ENCODE results near the gene TADA2B.

Gene TADA2B

GRCh38 chr4:7068883-7069282 is 25.7 kb downstream of the TADA2B start:
- H3K27ac ChIP-seq: no peak overlapping the region
- H3K36me3 ChIP-seq: peaks cover 18% of the 10 kb centered on the region
- peak overlapping the region; percentile 78 for H3K4me3 ChIP-seq (ENCODE audit: low read depth, low read length)
- peak; percentile 10 for DNase-seq
- TF ChIP-seq CTCF (IDR thresholded peaks at IDR 0.05; ENCODE audit: low read depth, low read length): no peak
- no peaks in the 10 kb centered on the region for H3K27me3 ChIP-seq (ENCODE audit: insufficient read depth, low read depth, severe bottlenecking)
- no peaks in the 10 kb centered on the region for H3K9me3 ChIP-seq (ENCODE audit: severe bottlenecking)

GRCh38 chr4:7070729-7071511 is 27.7 kb downstream of the TADA2B start:
- peak; percentile 90 for DNase-seq
- Histone ChIP-seq H3K27ac (no peak overlapping the region), H3K36me3 (peaks cover 7% of the 10 kb centered on the region), H3K27me3 (ENCODE audit: insufficient read depth, low read depth, severe bottlenecking) (no peaks in the 10 kb centered on the region), H3K4me3 (ENCODE audit: low read depth, low read length) (no peak overlapping the region; the same call in 1 of the 2 replicates), H3K9me3 (ENCODE audit: severe bottlenecking) (no peaks in the 10 kb centered on the region)
- peak; percentile 99 for TF ChIP-seq CTCF (IDR thresholded peaks at IDR 0.05; ENCODE audit: low read depth, low read length)

GRCh38 chr4:7073059-7073458 is 29.9 kb downstream of the TADA2B start:
- no peak overlapping the region for H3K27ac ChIP-seq
- no peaks in the 10 kb centered on the region for H3K27me3 ChIP-seq (ENCODE audit: insufficient read depth, low read depth, severe bottlenecking)
- H3K36me3 ChIP-seq: no peaks in the 10 kb centered on the region
- no peak overlapping the region for H3K4me3 ChIP-seq (ENCODE audit: low read depth, low read length)
- H3K9me3 ChIP-seq (ENCODE audit: severe bottlenecking): no peaks in the 10 kb centered on the region
- no peak for TF ChIP-seq CTCF (IDR thresholded peaks at IDR 0.05; ENCODE audit: low read depth, low read length)
- no peak for DNase-seq

GRCh38 chr4:7073526-7074390 is 30.6 kb downstream of the TADA2B start:
- H3K27ac ChIP-seq: no peak overlapping the region
- DNase-seq: peak; percentile 70

GRCh38 chr4:7074426-7074825 is 31.3 kb downstream of the TADA2B start:
- DNase-seq: no peak
- no peak for TF ChIP-seq CTCF (IDR thresholded peaks at IDR 0.05; ENCODE audit: low read depth, low read length)
- H3K36me3 ChIP-seq: no peaks in the 10 kb centered on the region
- H3K27ac ChIP-seq: no peak overlapping the region
- no peak overlapping the region for H3K4me3 ChIP-seq (ENCODE audit: low read depth, low read length)
- H3K9me3 ChIP-seq (ENCODE audit: severe bottlenecking): no peaks in the 10 kb centered on the region
- no peaks in the 10 kb centered on the region for H3K27me3 ChIP-seq (ENCODE audit: insufficient read depth, low read depth, severe bottlenecking)

More at GRCh38 chr4:7073526-7074390, 30.6 kb downstream of the TADA2B start:
- no peaks in the 10 kb centered on the region for H3K9me3 ChIP-seq (ENCODE audit: severe bottlenecking)
- H3K36me3 ChIP-seq: no peaks in the 10 kb centered on the region
- TF ChIP-seq CTCF (IDR thresholded peaks at IDR 0.05; ENCODE audit: low read depth, low read length): no peak
- H3K27me3 ChIP-seq (ENCODE audit: insufficient read depth, low read depth, severe bottlenecking): no peaks in the 10 kb centered on the region
- no peak overlapping the region for H3K4me3 ChIP-seq (ENCODE audit: low read depth, low read length)
